GM20000 (cell line): ENCODE data around the gene FXYD4.

ENCODE experiments used
- DNase-seq: peaks from one replicate; pipeline ENCODE4 v3.0.0; 2012; ENCODE audit warnings: low spot score
- TF ChIP-seq, protein P1 (sequence below): IDR thresholded peaks from 2 replicates; pipeline ENCODE4 v1.5.1; 2012; ENCODE audit warnings: mild to moderate bottlenecking, control low read depth; ENCODE audit errors: extremely low read depth, missing control alignments

FXYD4 gene

DNA sequence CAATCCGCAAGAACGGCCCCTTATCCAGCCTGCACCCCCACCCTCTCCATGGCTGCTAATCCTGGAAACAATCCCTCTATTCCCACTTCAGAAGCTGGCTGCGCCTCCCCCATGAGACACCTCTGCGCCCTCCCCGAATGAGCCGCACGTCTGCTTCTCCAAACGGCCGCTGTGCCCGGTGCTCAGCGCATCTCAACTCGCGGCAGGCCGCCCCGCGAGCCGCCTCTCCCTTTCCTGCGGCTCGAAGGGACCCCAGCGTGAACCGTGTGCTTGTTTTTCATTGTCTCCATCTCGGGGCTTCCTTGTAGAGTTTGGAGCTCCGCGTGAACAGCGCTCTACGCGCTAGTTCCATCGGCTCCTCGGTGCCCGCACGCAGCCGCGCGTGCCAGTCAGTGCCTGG is 20.8 kb upstream of the FXYD4 start:
- TF ChIP-seq, protein P1, sequence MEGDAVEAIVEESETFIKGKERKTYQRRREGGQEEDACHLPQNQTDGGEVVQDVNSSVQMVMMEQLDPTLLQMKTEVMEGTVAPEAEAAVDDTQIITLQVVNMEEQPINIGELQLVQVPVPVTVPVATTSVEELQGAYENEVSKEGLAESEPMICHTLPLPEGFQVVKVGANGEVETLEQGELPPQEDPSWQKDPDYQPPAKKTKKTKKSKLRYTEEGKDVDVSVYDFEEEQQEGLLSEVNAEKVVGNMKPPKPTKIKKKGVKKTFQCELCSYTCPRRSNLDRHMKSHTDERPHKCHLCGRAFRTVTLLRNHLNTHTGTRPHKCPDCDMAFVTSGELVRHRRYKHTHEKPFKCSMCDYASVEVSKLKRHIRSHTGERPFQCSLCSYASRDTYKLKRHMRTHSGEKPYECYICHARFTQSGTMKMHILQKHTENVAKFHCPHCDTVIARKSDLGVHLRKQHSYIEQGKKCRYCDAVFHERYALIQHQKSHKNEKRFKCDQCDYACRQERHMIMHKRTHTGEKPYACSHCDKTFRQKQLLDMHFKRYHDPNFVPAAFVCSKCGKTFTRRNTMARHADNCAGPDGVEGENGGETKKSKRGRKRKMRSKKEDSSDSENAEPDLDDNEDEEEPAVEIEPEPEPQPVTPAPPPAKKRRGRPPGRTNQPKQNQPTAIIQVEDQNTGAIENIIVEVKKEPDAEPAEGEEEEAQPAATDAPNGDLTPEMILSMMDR: no peak
- DNase-seq: no peak

DNA sequence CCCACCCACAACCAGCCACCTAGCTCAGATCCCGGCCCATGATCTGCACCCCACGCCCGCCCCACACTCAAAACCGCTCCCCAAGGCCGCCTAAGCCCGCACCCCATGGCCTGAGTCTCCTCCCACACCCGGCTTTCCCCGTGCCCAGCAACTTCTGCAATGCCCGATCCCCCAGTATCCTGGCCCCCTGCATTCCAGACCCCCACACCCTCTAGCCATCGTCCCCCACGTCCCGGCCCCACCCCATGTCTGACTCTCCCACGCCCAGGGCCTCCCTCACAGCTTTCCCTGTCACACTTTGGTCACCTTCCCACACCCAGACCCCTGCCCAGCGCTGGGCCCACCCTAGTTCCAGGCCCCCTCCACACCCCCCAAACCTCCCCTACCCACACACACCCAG is 20.1 kb upstream of the FXYD4 start:
- no peak for DNase-seq
- TF ChIP-seq, protein P1: no peak

- DNase-seq: no peak
- TF ChIP-seq, protein P1: no peak
Measured at GRCh38 chr10:43352951-43353350, 18.5 kb upstream of the FXYD4 start.

DNA sequence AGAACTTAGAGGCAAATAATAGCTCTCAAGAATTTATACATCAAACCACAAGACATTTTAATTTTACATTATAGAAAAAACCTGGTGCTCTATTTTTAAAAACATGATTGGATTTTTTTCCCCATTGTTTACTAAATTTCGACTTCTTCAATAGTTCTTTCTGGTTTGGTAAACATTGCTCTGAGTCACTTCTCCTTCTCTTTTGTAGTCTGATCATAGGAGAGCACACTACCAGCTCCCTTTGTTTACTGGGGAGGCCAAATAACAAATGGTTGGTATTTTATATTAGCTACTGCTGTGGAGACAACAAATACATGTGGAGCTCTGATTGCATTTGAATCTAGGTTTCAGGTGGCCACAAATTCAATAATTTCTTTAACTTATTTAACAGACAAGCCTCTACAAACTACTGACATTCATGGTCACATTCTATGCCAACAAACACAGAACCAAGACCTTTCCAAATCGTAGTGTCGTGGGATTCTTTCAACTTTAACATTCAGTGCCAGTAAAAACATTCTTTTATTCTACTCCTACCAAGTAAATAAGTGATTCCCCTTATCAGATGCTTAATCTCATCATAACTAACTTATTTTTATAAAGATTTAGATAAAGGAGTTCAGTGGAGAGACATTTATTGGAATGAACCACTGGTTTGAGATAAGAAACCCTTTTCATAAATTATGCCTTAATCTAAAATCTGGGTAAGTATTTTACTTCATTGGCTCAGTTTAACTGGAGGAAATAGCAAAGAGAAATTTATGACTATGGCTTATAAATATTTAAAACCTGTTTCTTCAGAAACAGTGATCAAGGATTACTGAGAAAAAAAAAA is 17.7 kb upstream of the FXYD4 start:
- no peak for DNase-seq
- TF ChIP-seq, protein P1: no peak

DNA sequence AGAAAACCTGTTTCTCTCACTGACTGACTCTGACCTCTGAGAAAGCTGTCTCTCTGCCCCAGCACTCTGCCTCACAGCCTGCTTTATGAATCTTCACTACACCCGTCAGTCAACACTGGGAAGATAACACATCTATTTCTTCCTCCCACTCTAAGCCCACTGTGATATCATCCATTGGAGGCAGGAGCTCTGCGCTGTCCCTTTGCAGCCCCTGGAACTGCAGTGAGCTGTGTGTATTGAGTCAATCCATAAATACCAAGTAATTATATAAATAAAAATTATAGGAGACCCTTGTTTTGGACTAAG is 17.2 kb upstream of the FXYD4 start:
- TF ChIP-seq, protein P1: no peak
- DNase-seq: no peak

DNA sequence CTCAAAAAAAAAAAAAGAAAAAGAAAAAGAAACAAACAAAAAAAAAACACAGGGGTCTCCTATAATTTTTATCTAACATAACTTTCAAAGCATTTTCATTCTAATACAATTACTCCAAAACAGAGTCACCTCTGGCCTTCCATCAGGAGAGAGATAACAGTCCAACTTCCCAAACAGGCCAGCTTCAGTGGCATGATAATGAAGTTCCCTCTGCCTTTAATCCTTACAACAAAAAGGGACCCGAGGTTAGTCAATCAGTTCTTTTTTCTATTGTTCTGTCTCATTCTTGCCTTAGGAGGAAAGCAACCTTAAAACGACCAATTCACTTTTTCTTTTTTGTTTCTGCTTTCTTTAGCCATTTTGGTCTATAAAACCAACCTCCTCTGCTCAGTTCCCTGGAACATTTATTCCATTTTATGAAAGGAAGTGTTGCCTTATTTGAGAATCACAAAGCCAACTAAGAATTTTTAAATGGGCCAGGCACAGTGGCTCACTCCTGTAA is 16.5 kb upstream of the FXYD4 start:
- TF ChIP-seq, protein P1: no peak
- no peak for DNase-seq

DNA sequence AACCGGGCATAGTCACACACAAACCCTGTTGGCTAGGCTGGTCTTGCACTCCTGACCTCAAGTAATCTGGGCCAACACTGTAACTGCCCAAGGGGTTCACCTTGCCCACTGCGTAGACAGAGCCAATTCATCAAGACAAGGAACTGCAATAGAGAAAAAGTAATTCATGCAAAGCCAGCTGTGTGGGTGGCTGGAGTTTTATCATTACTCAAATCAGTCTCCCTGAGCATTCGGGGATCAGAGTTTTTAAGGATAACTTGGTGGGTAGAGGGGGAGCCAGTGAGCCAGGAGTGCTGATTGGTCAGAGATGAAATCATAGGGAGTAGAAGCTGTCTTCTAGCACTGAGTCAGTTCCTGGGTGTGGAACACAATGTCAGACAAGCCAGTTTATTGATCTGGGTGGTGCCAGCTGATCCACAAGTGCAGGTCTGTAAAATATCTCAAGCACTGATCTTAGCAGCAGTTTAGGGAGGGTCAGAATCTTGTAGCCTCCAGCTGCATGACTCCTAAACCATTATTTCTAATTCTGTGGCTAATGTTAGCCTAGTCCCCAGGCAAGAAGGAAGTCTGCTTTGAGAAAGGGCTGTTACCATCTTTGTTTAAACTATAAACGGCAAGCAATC is 15.6 kb upstream of the FXYD4 start:
- no peak for DNase-seq

More for the DNA sequence above, 15.6 kb upstream of the FXYD4 start:
- TF ChIP-seq, protein P1: no peak
